Aorta (tissue), 5 donors: ENCODE data around the gene BMP7. TPM values are rescaled to one million over a fixed set of nuclear protein-coding genes. Genes with fewer than 3 reads are reported as not detected.
A peak's percentile ranks its signal among the peaks of the same experiment; 100 is the strongest.

Experiments used
- ATAC-seq: fragments of 200-7000 bp; cut with Tn5 transposase; one replicate; pipeline ENCODE4 v1.9.1; 2022; ENCODE audit warnings: moderate library complexity; ENCODE audit not compliant: low FRiP score
- DNase-seq, 2 donors: peaks; one replicate each; pipeline ENCODE4 v3.0.0-alpha.2; 2020
- H3K27ac ChIP-seq, 2 donors: one replicate each; pipeline ENCODE4 v1.5.1; 2013; ENCODE audit warnings: low read length in 2 of 2, mild to moderate bottlenecking in 2 of 2, moderate library complexity in 2 of 2, control low read depth in 1 of 2, inconsistent platforms in 1 of 2, low read depth in 1 of 2
- H3K27me3 ChIP-seq, 2 donors: one replicate each; pipeline ENCODE4 v1.6.1; 2013; ENCODE audit warnings: control low read depth in 1 of 2, low read length in 1 of 2, mild to moderate bottlenecking in 1 of 2, moderate library complexity in 1 of 2; ENCODE audit not compliant: insufficient read depth in 2 of 2, control insufficient read depth in 1 of 2
- H3K36me3 ChIP-seq, 2 donors: one replicate each; pipeline ENCODE4 v1.6.1; 2013; ENCODE audit warnings: control low read depth in 1 of 2, low read length in 1 of 2, mild to moderate bottlenecking in 1 of 2; ENCODE audit not compliant: insufficient read depth in 2 of 2, control insufficient read depth in 1 of 2
- H3K4me1 ChIP-seq, 2 donors: one replicate each; pipeline ENCODE4 v1.6.1; 2013; ENCODE audit warnings: low read length in 2 of 2, control low read depth in 1 of 2, mild to moderate bottlenecking in 1 of 2, moderate library complexity in 1 of 2; ENCODE audit not compliant: insufficient read depth in 2 of 2, control insufficient read depth in 1 of 2
- H3K4me3 ChIP-seq, 2 donors: one replicate each; pipeline ENCODE4 v1.5.1; 2013; ENCODE audit warnings: low read length in 2 of 2, control low read depth in 1 of 2, mild to moderate bottlenecking in 1 of 2
- H3K9me3 ChIP-seq: one replicate; pipeline ENCODE4 v1.6.1; 2013; ENCODE audit warnings: mild to moderate bottlenecking, low read length; ENCODE audit not compliant: control insufficient read depth
- WGBS, 2 donors: extraction: QIAGEN DNeasy Blood & Tissue Kit; methylation state at CpG; one replicate each; pipeline ENCODE4 v1.1.7; 2013; 5-methylcytosine and 5-hydroxymethylcytosine counted together
- intact Hi-C, 2 donors: fragments of 100-400 bp; cut with DNase I; formaldehyde crosslinking; loops; one replicate each; pipeline versions ENCODE4 v1.14.2 to v1.15.0; 2022
- polyA plus RNA-seq, 2 donors: library from polyadenylated mRNA; stranded (reverse); fragments of 200-250 nt; gene quantifications; one replicate each; pipeline ENCODE4 v1.2.3, GENCODE V29; 2013
- total RNA-seq, 2 donors: library from RNA; stranded (reverse); fragmentation: NEBNext Ultra II Directional; extraction: Animal tissue kit (Norgen Biotek cat#: 25700); gene quantifications; one replicate each; pipeline ENCODE4 v1.2.1, GENCODE V29; 2021
- donor health status: healthy with polysubstance abuse.
- donor health status: Bipolar disorder and iron deficiency.
- donor health status: DM: no; HTN: no; CAD: no.
- donor health status: DM: no; HTN: no; CAD: no.
- donor health status: DM: yes; HTN: yes; CAD: no.

The BMP7 gene
- total and polyA plus RNA-seq, 4 donors = 0.52 to 1.0 TPM; not detected in 2

GRCh38 chr20:57211406-57211805, 55.0 kb downstream of the BMP7 start:
- no peak overlapping the region for H3K27ac ChIP-seq
- WGBS, 2 donors = 99 to 100% methylated on average over 2 of the region's 2 CpGs
- intact Hi-C loops = loop anchor here in 1 of 2 donors (10.0 kb wide), 1 partner anchor 133 kb away; no protein-coding TSS in a partner anchor
- peaks cover 3% of the 10 kb centered on the region for H3K9me3 ChIP-seq
- DNase-seq (no peak), ATAC-seq (no peak)
- H3K27me3 ChIP-seq = no peaks in the 10 kb centered on the region
- no peak overlapping the region for H3K4me3 ChIP-seq
- no peaks in the 10 kb centered on the region for H3K36me3 ChIP-seq
- H3K4me1 ChIP-seq = no peaks in the 10 kb centered on the region

- Histone ChIP-seq H3K9me3 (peaks cover 5% of the 10 kb centered on the region), H3K36me3 (no peaks in the 10 kb centered on the region), H3K4me1 (no peaks in the 10 kb centered on the region), H3K27me3 (no peaks in the 10 kb centered on the region), H3K27ac (no peak overlapping the region), H3K4me3 (no peak overlapping the region)
- intact Hi-C loops = loop anchor here in 1 of 2 donors (10.0 kb wide), 1 partner anchor 134 kb away; no protein-coding TSS in a partner anchor
- DNase-seq = no peak
- no peak for ATAC-seq
- 97% methylated on average over 8 of the region's 8 CpGs for WGBS, 2 donors
Measured at GRCh38 chr20:57210911-57211280, 55.5 kb downstream of the BMP7 start.

GRCh38 chr20:57210054-57210910, 56.2 kb downstream of the BMP7 start:
- Histone ChIP-seq H3K4me3 (no peak overlapping the region), H3K27ac (no peak overlapping the region), H3K36me3 (no peaks in the 10 kb centered on the region), H3K4me1 (no peaks in the 10 kb centered on the region), H3K27me3 (no peaks in the 10 kb centered on the region), H3K9me3 (peaks cover 5% of the 10 kb centered on the region)
- no peak for ATAC-seq
- intact Hi-C loops = loop anchor here in 1 of 2 donors (10.0 kb wide), 1 partner anchor 135 kb away; no protein-coding TSS in a partner anchor
- DNase-seq = peak in 1 of 2 donors; percentile 65
- 81 to 86% methylated on average over 23 of the region's 23 CpGs for WGBS, 2 donors

- Histone ChIP-seq H3K27ac (no peak overlapping the region), H3K4me1 (no peaks in the 10 kb centered on the region), H3K27me3 (no peaks in the 10 kb centered on the region), H3K36me3 (no peaks in the 10 kb centered on the region), H3K9me3 (peaks cover 5% of the 10 kb centered on the region), H3K4me3 (no peak overlapping the region)
- DNase-seq (no peak), ATAC-seq (no peak)
- intact Hi-C loops = no loop called here
- WGBS, 2 donors = 93 to 94% methylated on average over 3 of the region's 3 CpGs
Measured at GRCh38 chr20:57209413-57209812, 57.0 kb downstream of the BMP7 start.

GRCh38 chr20:57208198-57208597, 58.2 kb downstream of the BMP7 start:
- 82 to 95% methylated on average over 2 of the region's 2 CpGs for WGBS, 2 donors
- no peak overlapping the region for H3K4me3 ChIP-seq
- no peak for DNase-seq
- H3K36me3 ChIP-seq = no peaks in the 10 kb centered on the region
- no peaks in the 10 kb centered on the region for H3K27me3 ChIP-seq
- no peaks in the 10 kb centered on the region for H3K4me1 ChIP-seq
- ATAC-seq = no peak
- no peak overlapping the region for H3K27ac ChIP-seq
- intact Hi-C loops = no loop called here
- H3K9me3 ChIP-seq = peaks cover 5% of the 10 kb centered on the region

- Histone ChIP-seq H3K36me3 (no peaks in the 10 kb centered on the region), H3K27ac (no peak overlapping the region), H3K27me3 (no peaks in the 10 kb centered on the region), H3K4me3 (no peak overlapping the region), H3K9me3 (peaks cover 5% of the 10 kb centered on the region), H3K4me1 (no peaks in the 10 kb centered on the region)
- intact Hi-C loops = no loop called here
- WGBS, 2 donors = 79 to 83% methylated on average over 3 of the region's 3 CpGs
- DNase-seq (no peak), ATAC-seq (no peak)
Measured at GRCh38 chr20:57207251-57207650, 59.2 kb downstream of the BMP7 start.

- 57 to 62% methylated on average over 12 of the region's 12 CpGs for WGBS, 2 donors
- Histone ChIP-seq H3K27me3 (no peaks in the 10 kb centered on the region), H3K4me3 (no peak overlapping the region), H3K36me3 (no peaks in the 10 kb centered on the region), H3K4me1 (no peaks in the 10 kb centered on the region), H3K9me3 (peaks cover 5% of the 10 kb centered on the region), H3K27ac (no peak overlapping the region)
- intact Hi-C loops = no loop called here
- ATAC-seq (no peak), DNase-seq (no peak)
Measured at GRCh38 chr20:57205606-57206219, 60.7 kb downstream of the BMP7 start.

GRCh38 chr20:57203986-57204385, 62.5 kb downstream of the BMP7 start:
- DNase-seq (no peak), ATAC-seq (no peak)
- H3K4me1 ChIP-seq = no peaks in the 10 kb centered on the region
- H3K27ac ChIP-seq = no peak overlapping the region
- H3K4me3 ChIP-seq = no peak overlapping the region
- peaks cover 5% of the 10 kb centered on the region for H3K9me3 ChIP-seq
- no peaks in the 10 kb centered on the region for H3K27me3 ChIP-seq
- intact Hi-C loops = no loop called here
- WGBS, 2 donors = 48 to 56% methylated on average over 7 of the region's 7 CpGs
- no peaks in the 10 kb centered on the region for H3K36me3 ChIP-seq

- no peak for DNase-seq
- Histone ChIP-seq H3K4me3 (no peak overlapping the region), H3K27ac (no peak overlapping the region), H3K36me3 (no peaks in the 10 kb centered on the region), H3K4me1 (no peaks in the 10 kb centered on the region), H3K27me3 (no peaks in the 10 kb centered on the region), H3K9me3 (peaks cover 5% of the 10 kb centered on the region)
- no peak for ATAC-seq
- intact Hi-C loops = no loop called here
- WGBS, 2 donors = 68 to 70% methylated on average over 2 of the region's 2 CpGs
Measured at GRCh38 chr20:57203204-57203603, 63.2 kb downstream of the BMP7 start.
